ENCODE measurements around the gene CIDEC.

The CIDEC gene, protein sequence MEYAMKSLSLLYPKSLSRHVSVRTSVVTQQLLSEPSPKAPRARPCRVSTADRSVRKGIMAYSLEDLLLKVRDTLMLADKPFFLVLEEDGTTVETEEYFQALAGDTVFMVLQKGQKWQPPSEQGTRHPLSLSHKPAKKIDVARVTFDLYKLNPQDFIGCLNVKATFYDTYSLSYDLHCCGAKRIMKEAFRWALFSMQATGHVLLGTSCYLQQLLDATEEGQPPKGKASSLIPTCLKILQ

DNA sequence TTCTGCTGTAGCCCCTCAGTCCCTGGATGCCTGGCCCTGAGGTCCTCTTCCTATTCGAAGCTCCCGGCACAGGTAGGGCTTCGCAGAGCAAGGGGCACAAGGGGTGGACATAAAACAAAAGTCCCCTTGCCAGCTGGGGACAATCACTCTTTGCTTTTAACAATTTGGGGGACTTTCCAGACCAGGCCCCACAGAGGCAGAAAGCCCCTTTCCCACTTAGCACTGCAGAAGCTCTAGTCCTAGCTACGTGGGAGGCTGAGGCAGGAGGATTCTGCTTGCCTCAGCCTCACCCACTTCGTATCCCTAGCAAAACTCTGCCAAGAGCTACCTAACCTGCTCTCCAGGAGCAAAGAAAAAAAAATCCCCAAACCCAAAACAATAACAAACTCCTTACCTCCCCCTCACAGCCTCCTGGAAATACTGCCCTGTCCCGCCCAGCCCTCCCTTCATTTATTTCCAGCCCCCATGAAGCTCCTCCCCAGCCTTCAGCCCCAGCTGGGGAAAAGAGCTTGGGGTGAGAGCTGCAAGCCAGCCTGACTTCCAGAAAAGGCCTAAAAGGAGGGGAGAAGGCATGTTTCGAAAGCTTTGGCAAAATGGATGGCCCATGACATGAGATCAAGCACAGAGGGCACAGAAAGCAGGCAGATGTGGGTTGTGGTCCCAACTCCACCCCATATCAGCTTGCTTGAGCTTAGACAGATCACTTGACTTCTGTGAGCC, at the start of gene CIDEC:
CIDEC (minus strand) TSS at position 424 of the 720 bp plus-strand sequence. CDS start 1,767 bp downstream, outside the sequence.
- no peak for DNase-seq (ENCODE audit: low spot score)

DNA sequence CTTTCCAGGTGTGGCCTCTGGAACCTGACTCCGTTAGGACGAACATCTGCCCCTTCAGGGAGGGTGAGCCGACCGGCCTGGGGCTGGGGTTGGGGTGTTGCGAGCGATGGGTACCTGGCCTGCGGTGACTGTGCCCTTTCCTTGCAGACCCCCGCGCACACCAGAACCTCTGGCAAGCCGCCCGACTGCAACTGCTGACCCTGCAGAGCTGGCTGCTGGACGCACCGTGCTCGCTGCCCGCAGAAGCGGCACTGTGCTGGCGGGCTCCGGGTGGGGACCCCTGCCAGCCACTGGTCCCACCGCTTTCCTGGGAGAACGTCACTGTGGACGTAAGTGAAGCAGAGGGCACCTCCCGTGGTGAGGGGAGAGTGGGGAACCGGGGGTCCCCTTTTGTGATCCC, 48.1 kb upstream of the CIDEC start:
- no peak for DNase-seq (ENCODE audit: low spot score)

DNA sequence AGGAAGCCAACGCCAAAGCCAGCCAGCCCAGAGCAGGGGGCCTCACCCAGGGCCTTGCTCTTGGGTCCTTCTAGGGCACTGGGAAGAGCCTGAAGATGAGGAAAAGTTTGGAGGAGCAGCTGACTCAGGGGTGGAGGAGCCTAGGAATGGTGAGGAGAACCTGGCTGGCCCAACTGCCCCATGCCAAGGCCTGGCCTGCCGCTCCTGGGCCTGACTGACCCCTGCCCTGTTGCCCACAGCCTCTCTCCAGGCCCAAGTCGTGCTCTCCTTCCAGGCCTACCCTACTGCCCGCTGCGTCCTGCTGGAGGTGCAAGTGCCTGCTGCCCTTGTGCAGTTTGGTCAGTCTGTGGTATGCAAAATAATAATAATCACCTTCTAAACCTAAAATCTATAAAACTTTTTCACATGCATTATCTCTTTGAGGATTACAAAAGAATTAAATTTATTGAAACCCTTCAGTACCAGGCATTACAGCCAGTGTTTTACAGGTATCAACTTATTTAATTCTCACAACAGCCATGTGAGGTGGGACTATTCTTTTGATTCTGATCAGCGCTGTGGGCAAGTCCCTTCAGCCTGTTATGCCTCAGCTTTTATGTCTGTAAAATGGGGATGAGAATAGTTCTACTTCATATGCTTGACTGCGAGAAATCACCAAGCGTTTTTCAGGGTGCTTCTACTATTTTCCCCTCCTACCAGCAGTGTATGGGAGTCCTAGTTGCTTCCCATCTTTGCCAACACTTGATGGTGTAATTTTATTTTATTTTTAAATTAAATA, 38.4 kb upstream of the CIDEC start:
- DNase-seq (ENCODE audit: low spot score), result no peak

DNA sequence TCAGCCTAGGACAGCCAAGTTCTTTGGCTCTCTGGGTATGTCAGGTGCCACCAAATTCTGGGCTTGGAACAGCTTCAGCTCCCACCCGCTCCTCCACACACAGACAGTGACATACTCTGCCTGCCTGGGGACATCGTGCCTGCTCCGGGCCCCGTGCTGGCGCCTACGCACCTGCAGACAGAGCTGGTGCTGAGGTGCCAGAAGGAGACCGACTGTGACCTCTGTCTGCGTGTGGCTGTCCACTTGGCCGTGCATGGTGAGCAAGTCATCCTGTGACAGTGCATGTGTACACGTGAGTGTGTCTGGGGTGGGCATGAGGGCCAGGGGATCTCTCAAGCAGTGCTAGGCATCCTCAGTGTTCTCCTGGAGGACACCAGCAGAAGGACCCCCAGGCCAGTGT, 37.8 kb upstream of the CIDEC start:
- DNase-seq (ENCODE audit: low spot score), result no peak

DNA sequence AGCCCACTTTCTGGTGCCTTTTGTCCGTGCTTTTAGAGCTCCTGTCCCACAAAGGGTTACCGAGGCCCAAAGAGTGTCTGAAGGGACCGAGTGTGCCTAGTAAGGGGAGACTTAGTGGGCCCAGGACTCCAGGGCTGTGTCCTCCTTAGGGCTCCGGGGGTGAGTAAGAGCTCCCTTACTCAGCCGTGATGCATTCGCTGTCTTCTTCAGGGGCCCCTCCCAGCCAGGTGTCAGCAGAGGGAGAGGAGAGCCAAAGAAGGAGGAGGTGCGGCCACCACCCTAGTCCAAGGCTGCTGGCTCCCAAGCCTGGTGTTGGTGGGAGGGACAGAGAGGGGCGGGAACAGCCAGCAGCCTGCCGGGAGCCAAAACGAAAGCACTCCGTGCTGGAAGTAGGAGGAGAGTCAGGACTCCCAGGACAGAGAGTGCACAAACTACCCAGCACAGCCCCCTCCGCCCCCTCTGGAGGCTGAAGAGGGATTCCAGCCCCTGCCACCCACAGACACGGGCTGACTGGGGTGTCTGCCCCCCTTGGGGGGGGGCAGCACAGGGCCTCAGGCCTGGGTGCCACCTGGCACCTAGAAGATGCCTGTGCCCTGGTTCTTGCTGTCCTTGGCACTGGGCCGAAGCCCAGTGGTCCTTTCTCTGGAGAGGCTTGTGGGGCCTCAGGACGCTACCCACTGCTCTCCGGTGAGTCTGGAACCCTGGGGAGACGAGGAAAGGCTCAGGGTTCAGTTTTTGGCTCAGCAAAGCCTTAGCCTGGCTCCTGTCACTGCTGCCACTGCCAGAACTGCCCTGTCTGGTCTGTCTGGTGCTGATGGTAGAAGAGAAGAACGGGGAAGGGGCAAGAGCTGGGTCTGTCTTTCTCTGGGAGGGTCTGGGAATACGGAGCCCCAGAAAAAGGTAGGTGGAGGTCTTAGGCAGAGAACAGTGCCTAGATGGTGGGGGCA, 37.0 kb upstream of the CIDEC start, which contains the start of gene IL17RC:
IL17RC (plus strand) TSS at position 365 of the 947 bp plus-strand sequence; CDS start at position 583, 218 bp downstream.
- DNase-seq (ENCODE audit: low spot score), result peak; percentile 79

DNA sequence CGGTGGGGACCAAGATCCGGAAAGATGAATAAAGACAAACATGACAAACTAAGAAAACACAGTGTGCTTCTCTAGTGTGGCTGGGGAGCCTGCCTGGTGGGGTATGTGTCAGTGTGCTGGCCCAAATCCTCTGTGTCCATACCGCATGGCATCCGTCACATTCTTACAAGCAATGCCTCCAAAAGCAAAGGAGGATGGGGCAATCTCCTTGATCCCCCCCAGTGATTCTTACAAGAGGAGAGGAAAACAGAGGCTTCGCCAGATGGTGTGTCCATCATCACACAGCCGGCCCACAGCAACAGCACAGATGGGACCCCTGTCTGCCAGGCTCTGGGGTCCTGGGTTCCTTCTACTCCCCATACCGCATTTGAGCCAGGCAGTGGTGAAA, 36.3 kb upstream of the CIDEC start:
- DNase-seq (ENCODE audit: low spot score), result no peak

DNA sequence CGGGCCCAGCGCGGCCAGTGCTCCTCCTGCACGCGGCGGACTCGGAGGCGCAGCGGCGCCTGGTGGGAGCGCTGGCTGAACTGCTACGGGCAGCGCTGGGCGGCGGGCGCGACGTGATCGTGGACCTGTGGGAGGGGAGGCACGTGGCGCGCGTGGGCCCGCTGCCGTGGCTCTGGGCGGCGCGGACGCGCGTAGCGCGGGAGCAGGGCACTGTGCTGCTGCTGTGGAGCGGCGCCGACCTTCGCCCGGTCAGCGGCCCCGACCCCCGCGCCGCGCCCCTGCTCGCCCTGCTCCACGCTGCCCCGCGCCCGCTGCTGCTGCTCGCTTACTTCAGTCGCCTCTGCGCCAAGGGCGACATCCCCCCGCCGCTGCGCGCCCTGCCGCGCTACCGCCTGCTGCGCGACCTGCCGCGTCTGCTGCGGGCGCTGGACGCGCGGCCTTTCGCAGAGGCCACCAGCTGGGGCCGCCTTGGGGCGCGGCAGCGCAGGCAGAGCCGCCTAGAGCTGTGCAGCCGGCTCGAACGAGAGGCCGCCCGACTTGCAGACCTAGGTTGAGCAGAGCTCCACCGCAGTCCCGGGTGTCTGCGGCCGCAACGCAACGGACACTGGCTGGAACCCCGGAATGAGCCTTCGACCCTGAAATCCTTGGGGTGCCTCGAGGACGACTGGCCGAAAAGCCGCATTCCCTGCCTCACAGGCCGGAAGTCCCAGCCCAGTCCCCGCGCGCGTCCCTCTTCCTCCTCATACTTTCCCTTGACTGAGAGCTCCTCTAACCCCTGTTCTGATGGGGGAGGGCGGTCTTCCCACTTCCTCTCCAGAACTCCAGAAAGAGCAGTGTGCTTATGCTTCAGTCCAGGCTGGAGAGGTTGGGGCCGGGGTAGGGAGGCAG, 35.4 kb upstream of the CIDEC start:
- peak; percentile 68 for DNase-seq (ENCODE audit: low spot score)

DNA sequence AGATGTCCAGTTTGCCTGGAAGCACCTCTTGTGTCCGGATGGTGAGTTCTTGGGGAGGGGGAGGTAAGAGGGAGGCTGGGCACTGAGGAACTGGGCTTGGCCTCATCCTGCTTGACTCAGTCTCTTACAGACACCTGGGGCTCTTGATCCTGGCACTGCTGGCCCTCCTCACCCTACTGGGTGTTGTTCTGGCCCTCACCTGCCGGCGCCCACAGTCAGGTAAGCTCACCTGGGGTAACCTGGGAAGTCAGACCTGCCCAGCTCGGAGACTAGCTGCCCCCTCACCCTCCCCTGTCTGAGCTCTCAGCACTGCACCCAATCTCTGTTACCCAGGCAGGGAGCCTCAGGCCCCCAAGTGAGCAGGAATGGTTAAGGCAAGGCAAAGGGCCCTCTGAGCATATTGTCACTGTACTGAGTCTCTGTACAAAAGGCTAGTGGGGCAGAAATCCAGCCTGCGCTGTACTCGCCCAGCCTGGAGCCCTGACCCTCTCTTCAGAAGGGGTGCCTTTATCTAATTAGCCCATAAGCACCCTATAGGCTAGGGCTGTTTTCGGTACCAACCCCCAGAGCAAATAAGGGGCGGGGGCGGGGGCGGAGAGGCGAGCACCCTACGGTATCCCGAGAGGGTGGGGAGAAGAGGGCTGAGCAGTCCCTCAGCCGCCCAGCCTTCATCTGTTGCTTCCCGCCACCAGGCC, 34.7 kb upstream of the CIDEC start:
- no peak for DNase-seq (ENCODE audit: low spot score)

DNA sequence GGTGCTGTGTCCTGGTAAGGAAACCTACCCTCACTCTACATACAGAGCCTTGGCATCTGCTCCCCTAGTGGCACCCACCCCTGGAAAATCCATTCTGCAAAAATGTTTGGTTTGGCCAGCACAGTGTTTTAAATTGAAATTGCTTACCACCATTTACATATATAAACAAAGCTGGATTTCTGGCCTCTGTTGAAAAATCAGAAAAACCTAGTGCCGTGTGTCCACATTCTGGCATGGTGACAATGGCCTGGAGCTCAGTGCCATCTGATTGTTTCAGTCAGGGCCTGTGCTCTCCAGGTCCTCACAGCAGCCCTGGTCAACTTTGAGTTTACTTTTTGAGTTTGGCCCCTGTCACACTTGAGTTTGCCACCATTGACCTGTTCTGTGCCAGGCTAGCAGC, 34.0 kb upstream of the CIDEC start:
- no peak for DNase-seq (ENCODE audit: low spot score)

DNA sequence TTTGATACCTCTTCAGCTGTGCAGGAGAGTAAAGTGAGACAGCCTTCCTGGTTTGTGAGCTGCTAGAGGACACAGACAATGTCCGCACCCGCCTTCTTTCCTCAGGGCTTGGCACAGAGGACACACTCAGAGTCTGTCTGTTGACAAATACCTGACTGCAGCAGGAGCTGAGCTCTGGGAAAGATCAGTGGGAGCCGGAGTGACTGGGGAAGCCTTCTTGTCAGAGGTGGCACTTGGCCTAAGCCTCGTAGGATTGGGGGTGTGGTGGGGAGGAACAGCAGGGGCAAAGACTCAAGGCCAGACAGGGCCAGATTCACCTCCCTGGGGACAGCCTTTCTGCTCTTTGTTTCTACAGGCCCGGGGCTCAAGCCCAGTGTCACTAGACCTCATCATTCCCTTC, 33.5 kb upstream of the CIDEC start:
- no peak for DNase-seq (ENCODE audit: low spot score)

DNA sequence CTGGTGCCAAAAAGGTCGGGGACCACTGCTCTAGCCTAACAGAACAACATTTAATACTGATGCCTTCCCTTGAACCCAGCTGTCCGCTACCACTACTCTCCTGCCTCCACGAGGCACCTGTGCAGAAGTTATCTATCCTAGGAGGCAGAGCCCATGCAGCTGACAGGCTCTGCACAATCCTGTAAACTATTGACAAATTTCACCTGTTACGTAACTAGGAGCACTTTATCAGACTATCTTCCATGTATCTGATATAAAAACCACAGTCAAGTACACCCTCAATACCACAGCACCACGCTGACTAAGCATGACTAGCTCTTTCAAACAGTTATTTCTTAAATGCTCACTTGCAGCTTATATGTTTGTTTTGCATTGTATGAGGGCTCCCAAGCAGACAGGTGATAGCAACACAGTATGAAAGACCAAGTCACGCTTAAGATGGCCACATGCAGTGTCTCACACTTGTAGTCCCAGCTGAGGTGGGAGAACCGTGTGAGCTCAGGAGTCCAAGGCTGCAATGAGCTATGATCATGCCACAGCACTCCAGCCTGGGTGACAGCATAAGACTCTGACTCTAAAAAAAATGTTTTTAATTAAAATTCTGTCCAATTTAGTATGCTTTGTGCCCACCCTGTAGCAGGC, 32.4 kb upstream of the CIDEC start:
- no peak for DNase-seq (ENCODE audit: low spot score)

DNA sequence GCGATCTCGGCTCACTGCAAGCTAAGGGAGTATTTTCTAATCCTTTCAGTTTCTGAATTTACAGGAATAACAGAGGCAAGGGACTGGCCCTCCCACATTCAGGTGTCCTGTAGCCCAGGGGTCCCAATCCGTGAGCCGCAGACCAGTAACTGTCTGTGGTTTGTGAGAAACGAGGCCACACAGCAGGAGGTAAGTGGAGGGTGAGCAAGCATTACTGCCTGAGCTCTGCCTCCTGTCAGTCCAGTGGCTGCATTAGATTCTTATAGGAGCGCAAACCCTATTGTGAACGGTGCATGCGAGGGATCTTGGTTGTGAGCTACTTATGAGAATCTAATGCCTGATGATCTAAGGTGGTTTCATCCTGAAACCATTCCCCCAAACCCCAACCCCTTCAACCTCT, 31.8 kb upstream of the CIDEC start:
- DNase-seq (ENCODE audit: low spot score), result no peak

DNA sequence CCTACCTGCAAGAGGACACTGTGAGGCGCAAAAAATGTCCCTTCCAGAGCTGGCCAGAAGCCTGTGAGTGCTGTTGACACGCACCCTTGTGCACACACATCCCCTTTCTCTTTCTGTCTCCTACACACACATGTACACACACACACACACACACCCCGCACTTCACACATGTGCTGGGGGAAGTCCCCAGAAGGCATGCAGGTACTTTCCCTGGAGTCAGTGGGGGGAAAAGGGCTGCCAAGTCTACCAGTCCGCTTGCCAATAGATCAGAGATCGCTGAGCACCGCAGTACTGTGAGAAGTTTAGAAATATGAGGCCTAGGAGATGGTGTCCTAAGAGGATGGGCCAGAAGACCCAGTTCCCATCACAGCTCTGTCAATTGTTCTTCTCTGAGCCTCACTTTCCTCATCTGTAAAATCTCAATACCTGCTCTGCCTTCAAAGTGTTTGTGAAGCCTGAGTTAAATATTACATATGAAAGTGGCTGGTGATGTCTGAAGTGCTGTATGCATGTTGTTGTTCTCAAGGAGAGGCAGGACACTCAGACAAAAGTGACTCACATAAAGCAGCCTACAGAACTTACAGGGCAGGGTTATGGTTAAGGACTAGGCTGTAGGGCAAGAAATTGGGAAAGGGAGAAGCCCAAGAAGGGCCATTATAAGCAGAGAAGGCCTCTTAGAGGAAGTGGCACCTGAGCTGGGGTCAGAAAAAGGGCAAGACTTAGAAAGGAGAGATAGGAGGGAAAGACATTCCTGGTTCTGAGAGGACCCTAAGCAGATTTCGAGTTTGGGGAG, 29.4 kb upstream of the CIDEC start:
- no peak for DNase-seq (ENCODE audit: low spot score)

DNA sequence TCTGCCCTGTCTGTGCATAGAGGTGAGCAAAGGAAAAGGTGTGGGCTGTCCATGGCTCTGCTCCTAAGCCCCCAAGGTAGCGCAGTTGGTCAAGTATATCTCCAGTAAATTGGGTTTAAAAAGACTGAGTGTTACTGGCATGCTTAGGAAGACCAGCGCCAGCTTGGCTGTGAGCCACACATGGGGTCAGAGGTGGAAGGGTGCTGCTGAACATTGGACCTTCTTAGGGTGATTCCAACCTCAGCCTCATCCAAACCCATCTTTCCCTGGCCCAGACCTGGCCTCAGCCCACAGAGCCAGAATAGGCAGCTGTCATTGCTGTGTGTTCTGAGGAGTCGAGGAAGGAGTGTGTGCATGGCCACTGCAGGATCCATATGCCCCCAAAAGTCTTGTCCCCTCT, 28.2 kb upstream of the CIDEC start:
- DNase-seq (ENCODE audit: low spot score), result no peak

DNA sequence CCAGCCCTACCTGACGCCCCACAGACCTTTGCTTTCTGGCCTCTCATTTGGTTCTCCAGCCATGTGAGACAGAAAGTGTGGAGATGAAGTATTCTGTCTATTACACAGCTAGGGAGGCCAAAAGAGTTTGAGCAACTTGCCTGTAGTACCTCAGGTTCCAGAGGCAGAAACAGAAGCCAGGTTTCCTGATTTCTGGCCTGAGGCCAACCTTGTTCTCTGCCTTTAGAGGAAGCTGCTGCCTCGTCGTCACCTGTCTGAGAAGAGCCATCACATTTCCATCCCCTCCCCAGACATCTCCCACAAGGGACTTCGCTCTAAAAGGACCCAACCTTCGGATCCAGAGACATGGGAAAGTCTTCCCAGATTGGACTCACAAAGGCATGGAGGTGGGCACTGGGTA, 26.4 kb upstream of the CIDEC start:
- DNase-seq (ENCODE audit: low spot score), result no peak

DNA sequence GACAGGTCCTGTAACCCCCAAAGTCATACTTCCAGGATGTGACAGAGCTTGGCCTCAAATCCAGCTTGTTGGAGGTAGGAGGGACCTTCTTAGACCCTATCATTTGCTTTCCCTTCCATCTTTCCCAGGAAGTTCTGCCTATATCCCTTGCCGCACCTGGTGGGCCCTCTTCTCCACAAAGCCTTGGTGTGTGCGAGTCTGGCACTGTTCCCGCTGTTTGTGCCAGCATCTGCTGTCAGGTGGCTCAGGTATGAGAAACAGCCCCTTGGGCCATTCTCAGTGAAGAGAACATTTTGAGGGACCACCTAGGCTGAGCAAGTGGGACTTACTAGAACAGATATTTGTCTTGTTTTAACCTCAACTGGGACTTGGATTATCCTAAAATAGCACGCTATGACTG, 23.9 kb upstream of the CIDEC start:
- no peak for DNase-seq (ENCODE audit: low spot score)

DNA sequence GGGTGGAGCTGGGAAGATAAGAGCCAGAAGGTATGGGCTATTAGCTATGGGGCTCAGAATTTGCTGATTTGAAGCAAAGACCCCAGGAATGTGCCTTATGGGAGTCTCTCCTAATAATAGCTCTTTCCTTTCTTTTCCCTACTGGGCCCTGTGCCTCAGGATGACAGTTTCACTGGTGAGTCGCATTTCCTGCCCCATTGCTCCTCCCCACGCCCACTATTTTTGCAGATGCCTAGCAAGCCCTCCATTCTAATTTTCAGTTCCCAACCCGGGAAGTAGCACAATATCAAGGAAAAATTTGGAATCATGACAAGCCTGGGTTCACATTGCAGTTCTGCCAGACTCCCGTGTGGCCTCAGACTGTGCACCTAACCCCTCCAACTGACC, 23.2 kb upstream of the CIDEC start:
- DNase-seq (ENCODE audit: low spot score), result no peak

DNA sequence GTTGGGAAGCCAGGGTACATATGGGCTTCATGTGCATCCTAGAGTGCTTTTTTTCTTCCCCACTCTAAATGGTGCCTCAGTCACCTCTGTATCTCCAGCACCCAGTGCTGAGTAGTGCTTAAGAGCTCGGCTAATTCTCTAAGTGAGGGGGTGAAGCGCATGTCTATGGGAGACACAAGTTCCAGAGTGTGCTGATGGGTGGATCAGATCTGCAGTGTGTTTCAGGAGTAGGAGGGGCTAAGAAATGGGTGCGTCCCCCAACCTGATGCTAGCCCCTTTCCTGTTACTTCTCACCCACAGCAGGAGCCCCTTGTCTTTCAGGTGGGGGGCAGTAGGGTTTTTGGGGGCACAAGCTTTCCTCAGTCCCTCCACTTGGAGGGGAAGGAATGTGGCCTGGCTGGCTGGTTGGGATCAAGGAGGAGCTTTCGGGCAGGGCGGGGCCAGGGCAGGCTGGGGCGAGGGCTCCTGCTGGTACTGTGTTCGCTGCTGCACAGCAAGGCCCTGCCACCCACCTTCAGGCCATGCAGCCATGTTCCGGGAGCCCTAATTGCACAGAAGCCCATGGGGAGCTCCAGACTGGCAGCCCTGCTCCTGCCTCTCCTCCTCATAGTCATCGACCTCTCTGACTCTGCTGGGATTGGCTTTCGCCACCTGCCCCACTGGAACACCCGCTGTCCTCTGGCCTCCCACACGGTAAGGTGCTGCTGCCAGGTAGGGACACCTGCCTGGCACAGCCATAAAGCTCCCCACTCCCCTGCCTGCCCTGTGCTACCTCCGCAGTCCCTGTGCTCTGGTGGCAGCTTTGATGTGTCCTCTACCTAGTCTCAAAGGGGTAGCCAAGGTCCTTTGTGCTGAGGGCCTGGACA, 22.6 kb upstream of the CIDEC start, which contains the start of gene IL17RE:
IL17RE (plus strand) TSS at position 477 of the 866 bp plus-strand sequence; CDS start at position 562, 85 bp downstream.
- DNase-seq (ENCODE audit: low spot score), result no peak
